Medulla oblongata (tissue), 1 donor: ENCODE results near the gene LRP2.

Experiments used
- DNase-seq: peaks from one replicate; pipeline ENCODE4 v3.0.0-alpha.2; 2015; ENCODE audit errors: extremely low spot score

Gene LRP2

GRCh38 chr2:169129703-169130243 lies 232.6 kb downstream of the LRP2 start:
- DNase-seq, result no peak

- DNase-seq, result no peak
Observed at GRCh38 chr2:169119851-169120250, 242.5 kb downstream of the LRP2 start.

- no peak for DNase-seq
Observed at GRCh38 chr2:169119123-169119760, 243.1 kb downstream of the LRP2 start.

- no peak for DNase-seq
Observed at GRCh38 chr2:169118060-169118459, 244.3 kb downstream of the LRP2 start.

GRCh38 chr2:169116993-169117392 lies 245.3 kb downstream of the LRP2 start:
- DNase-seq, result no peak

GRCh38 chr2:169116327-169116726 lies 246.0 kb downstream of the LRP2 start:
- no peak for DNase-seq

- DNase-seq, result no peak
Observed at GRCh38 chr2:169114056-169114455, 248.3 kb downstream of the LRP2 start.

- no peak for DNase-seq
Observed at GRCh38 chr2:169112841-169113240, 249.5 kb downstream of the LRP2 start.

- no peak for DNase-seq
Observed at GRCh38 chr2:169110916-169111315, 251.4 kb downstream of the LRP2 start.

GRCh38 chr2:169110419-169110818 lies 251.9 kb downstream of the LRP2 start:
- no peak for DNase-seq

GRCh38 chr2:169109502-169110409 lies 252.6 kb downstream of the LRP2 start:
- DNase-seq, result peak; percentile 92

- no peak for DNase-seq
Observed at GRCh38 chr2:169108099-169108884, 254.0 kb downstream of the LRP2 start.

- no peak for DNase-seq
Observed at GRCh38 chr2:169107645-169108044, 254.7 kb downstream of the LRP2 start.

GRCh38 chr2:169106563-169107545 lies 255.5 kb downstream of the LRP2 start:
- DNase-seq, result no peak

- DNase-seq, result no peak
Observed at GRCh38 chr2:169106134-169106533, 256.2 kb downstream of the LRP2 start.

- DNase-seq, result no peak
Observed at GRCh38 chr2:169105476-169105875, 256.9 kb downstream of the LRP2 start.

GRCh38 chr2:169104848-169105247 lies 257.5 kb downstream of the LRP2 start:
- DNase-seq, result no peak

GRCh38 chr2:169095621-169096105 lies 266.7 kb downstream of the LRP2 start:
- peak; percentile 28 for DNase-seq

GRCh38 chr2:169094676-169095075 lies 267.7 kb downstream of the LRP2 start:
- no peak for DNase-seq

- DNase-seq, result no peak
Observed at GRCh38 chr2:169093535-169093934, 268.8 kb downstream of the LRP2 start.
